HS-27A (cell line): ENCODE measurements around the gene OTOL1.
A peak's percentile ranks its signal among the peaks of the same experiment; 100 is the strongest.
"Not testable (repeated sequence)": the region's sequence is repeated elsewhere in the genome, so short reads cannot be mapped to it uniquely, and the experiment has no call there.

Experiments
- DNase-seq: peaks from one replicate; pipeline ENCODE4 v3.0.0-alpha.2; 2012; ENCODE audit warnings: low read depth, missing footprints

Gene OTOL1

GRCh38 chr3:161496508-161496907 lies at the start of gene OTOL1:
TSS of gene OTOL1 (plus strand) at chr3:161496808. CDS start at chr3:161496808, 0 bp downstream.
- no peak for DNase-seq

- no peak for DNase-seq
These were observed 46.8 kb upstream of the OTOL1 start for GRCh38 chr3:161449785-161450184.

- DNase-seq, result no peak
These were observed 44.4 kb upstream of the OTOL1 start for GRCh38 chr3:161452179-161452578.

GRCh38 chr3:161454615-161455014 lies 42.0 kb upstream of the OTOL1 start:
- no peak for DNase-seq

DNA sequence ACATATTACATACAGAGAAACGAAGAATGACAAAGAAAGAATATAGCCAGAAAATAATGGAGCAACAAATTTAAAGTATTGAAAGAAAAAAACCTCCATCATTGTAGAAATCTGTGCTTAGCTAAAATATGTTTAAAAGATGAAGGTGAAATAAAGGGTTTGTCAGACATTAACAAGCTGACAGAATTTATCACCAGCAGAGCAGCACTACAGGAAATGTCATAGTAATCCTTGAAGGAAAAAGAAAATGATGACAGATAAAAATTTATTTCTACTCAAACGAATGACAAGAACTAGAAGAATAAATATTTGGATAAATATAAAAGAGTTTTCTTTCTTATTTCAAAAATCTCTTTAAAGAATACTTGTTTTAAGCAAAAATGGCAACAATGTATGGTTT lies 40.6 kb upstream of the OTOL1 start:
- no peak for DNase-seq

DNA sequence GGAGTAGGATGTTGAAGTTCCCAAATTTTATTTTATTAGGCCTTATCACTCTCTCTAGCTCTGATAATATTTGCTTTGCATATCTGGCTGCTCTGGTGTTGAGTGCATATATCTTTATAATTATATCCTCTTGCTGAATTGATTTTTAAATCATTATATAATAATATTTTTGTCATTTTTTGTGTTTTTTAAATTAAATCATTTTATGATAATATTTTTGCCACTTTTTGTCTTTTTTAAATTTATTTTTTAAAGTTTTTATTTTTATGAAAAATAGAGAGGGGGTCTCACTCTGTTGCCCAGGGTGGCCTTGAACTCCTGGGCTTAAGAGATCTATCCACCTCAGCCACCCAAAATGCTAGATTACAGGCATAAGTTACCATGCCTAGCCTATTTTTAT lies 34.5 kb upstream of the OTOL1 start:
- DNase-seq, result no peak

DNA sequence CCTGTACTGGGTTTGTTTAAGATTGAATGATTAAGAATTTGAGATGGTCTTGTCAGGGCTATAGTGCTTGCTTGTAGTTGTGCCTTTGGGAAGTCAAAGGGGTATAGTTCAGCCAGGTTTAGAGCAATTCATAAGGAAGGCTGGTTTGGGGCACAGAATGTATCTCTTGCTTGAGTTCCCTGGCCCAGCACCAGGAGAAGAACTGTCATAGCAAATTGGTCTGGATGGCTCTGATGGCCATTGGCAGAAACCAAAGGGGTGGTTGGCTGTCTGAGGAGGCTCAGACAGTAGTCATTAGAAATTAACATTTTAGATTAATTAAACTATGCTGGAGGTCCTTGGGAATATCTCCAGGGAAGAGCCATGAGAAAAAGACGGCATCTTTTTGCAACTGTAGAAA lies 25.4 kb upstream of the OTOL1 start:
- no peak for DNase-seq

GRCh38 chr3:161474139-161474538 lies 22.5 kb upstream of the OTOL1 start:
- DNase-seq, result no peak

DNA sequence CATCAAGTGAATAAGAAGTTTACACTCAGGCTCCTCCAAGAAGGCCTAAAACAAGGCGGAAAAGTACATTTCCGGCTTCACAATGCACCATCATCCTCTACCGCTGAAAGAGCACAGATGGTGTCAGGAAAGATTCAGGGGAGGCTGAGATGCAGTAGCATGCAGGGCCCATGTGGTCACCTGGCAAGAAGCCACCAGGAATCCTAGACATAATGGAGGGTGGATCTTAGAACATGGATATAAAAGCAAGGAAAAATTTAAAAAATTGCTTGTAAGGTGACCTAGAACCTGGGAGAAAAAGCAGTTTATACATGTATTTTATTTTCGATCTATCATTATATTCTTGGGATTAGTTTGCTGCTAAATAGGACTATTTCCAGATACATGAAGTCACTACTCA lies 21.9 kb upstream of the OTOL1 start:
- DNase-seq, result no peak

- DNase-seq, result no peak
These were observed 21.4 kb upstream of the OTOL1 start for GRCh38 chr3:161475206-161475605.

DNA sequence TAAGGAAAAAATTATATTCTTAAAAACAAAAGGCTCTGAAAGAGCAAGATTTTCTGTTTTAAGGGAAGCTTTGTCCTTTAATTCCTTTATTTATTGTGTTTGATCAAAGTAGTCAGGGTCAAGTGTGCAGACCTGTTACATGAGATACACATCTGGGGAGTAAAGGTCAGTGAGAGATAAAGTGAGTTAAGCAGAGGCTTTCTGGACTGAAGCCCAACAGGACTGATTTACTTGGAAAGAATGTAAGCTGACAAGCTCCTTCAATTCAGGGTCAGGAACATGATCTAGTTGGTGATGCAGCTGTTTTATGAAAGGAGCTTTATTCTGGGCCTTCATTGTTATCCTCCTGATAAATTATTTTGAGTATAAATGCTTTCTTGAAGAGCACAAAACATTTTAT lies 20.7 kb upstream of the OTOL1 start:
- peak; percentile 5 for DNase-seq

GRCh38 chr3:161484226-161484625 lies 12.4 kb upstream of the OTOL1 start:
- DNase-seq, result no peak

DNA sequence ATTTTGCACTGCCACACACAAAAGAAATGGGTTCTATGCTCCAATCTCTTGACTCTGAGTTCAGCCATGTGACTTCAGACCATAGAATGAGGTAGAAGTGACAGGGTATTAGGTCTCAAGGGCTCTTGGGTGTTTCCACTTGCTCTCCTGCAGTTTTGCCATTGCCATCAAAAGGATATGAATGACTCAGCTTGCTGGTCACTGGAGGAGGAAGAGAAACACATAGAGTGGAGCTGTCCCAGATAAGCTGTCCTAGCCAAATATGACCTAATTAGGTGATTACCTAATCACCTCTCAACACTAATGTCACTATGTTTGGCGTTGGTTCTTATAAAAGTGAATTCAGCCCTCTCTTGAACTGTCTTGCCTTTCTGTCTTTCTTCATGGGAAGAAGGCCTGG lies 8.3 kb upstream of the OTOL1 start:
- DNase-seq, result not testable (repeated sequence)

DNA sequence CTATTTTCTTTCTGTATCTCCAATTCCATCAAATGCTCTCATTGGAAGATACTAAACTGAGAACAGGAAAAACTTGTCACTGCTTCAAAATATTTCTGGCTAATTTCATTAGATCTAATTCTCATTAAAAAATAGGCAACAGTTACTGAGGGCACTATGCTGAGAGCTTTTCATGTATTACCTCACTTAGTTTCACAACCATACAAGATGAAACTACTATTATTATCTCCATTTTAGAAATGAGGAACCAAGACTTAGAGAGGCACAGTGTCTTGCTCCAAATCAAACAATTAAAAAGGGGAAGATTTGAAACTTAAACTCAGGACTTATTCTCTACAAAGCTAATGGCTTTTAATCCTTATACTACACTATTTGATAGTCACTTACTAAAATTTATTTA lies 7.2 kb upstream of the OTOL1 start:
- no peak for DNase-seq

DNA sequence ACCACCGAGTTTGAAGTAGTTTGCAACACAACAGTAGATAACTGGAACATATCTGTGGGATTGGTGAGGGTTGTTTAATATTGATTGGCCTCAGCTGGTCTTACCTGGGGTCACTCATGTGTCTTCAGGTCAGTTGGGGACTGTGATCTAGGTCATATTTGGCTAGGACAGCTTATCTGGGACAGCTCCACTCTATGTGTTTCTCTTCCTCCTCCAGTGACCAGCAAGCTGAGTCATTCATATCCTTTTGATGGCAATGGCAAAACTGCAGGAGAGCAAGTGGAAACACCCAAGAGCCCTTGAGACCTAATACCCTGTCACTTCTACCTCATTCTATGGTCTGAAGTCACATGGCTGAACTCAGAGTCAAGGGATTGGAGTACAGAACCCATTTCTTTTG lies 5.8 kb upstream of the OTOL1 start:
- DNase-seq, result not testable (repeated sequence)

- DNase-seq, result no peak
These were observed 1.8 kb downstream of the OTOL1 start for GRCh38 chr3:161498259-161498921.

- DNase-seq, result no peak
These were observed 3.6 kb downstream of the OTOL1 start for GRCh38 chr3:161500068-161500796.

DNA sequence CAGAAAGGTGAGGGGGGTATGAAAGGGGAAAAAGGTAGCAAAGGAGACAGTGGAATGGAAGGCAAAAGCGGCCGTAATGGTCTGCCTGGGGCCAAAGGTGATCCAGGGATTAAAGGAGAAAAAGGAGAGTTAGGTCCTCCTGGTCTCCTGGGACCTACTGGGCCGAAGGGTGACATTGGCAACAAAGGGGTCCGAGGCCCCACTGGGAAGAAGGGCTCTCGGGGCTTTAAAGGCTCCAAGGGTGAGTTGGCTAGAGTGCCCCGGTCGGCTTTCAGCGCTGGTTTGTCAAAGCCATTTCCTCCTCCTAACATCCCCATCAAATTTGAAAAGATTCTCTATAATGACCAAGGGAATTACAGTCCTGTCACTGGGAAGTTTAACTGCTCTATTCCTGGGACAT lies 6.7 kb downstream of the OTOL1 start:
- no peak for DNase-seq

GRCh38 chr3:161508852-161509477 lies 12.4 kb downstream of the OTOL1 start:
- DNase-seq, result no peak

GRCh38 chr3:161510510-161511260 lies 14.1 kb downstream of the OTOL1 start:
- DNase-seq, result no peak

- no peak for DNase-seq
These were observed 27.3 kb downstream of the OTOL1 start for GRCh38 chr3:161523916-161524315.

- no peak for DNase-seq
These were observed 35.3 kb downstream of the OTOL1 start for GRCh38 chr3:161531930-161532329.

- DNase-seq, result no peak
These were observed 44.0 kb downstream of the OTOL1 start for GRCh38 chr3:161540594-161540993.
